Gastroesophageal sphincter (tissue), 3 donors: ENCODE results near the gene CLDN12.

Source experiments
- CTCF ChIP-seq, 4 experiments: fragments of 200-600 bp in 2 of 4; fragments of 450-650 bp in 2 of 4; sonication (generic) in 1 of 4; IDR thresholded peaks; one replicate each; pipeline ENCODE4 v1.5.1; 2017 to 2019; ENCODE audit warnings: antibody characterized with exemption in 4 of 4, mild to moderate bottlenecking in 2 of 4, moderate library complexity in 2 of 4
- EP300 ChIP-seq: sonication (generic); formaldehyde crosslinking; IDR thresholded peaks from one replicate; pipeline ENCODE4 v1.6.1; 2017; ENCODE audit warnings: antibody characterized with exemption, mild to moderate bottlenecking
- POLR2A ChIP-seq, 2 donors: fragments of 450-650 bp; IDR thresholded peaks; one replicate each; pipeline ENCODE4 v1.6.1; 2017; ENCODE audit warnings: antibody characterized with exemption in 2 of 2, mild to moderate bottlenecking in 2 of 2, moderate library complexity in 1 of 2
- POLR2AphosphoS5 ChIP-seq: sonication (generic); formaldehyde crosslinking; IDR thresholded peaks from one replicate; pipeline ENCODE4 v1.6.1; 2017; ENCODE audit warnings: antibody characterized with exemption

- TF ChIP-seq POLR2A (IDR thresholded peaks at IDR 0.05) (no peak), CTCF (IDR thresholded peaks at IDR 0.05) (no peak), POLR2AphosphoS5 (no peak), EP300 (no peak)
These were observed 22.1 kb downstream of the CLDN12 start for GRCh38 chr7:90425376-90425775.
